Tibial artery (tissue), 4 donors: ENCODE results near the gene AK3.
"Not testable (repeated sequence)": the region's sequence is repeated elsewhere in the genome, so short reads cannot be mapped to it uniquely, and the experiment has no call there.

ENCODE experiments used
- DNase-seq, 2 donors: peaks; one replicate each; pipeline ENCODE4 v3.0.0-alpha.2; 2019
- H3K27ac ChIP-seq, 2 donors: fragments of 200-600 bp; sonication (generic) in 1 of 2; 1 replicate in 1 of 2; 2 replicates in 1 of 2; pipeline ENCODE4 v1.5.1; 2018 to 2019; ENCODE audit warnings: mild to moderate bottlenecking in 1 of 2
- H3K27me3 ChIP-seq, 2 donors: fragments of 200-600 bp; sonication (generic) in 1 of 2; one replicate each; pipeline versions ENCODE4 v1.5.1 to v1.6.0; 2016 to 2019
- H3K36me3 ChIP-seq, 3 donors: fragments of 200-600 bp; sonication (generic) in 2 of 3; one replicate each; pipeline ENCODE4 v1.5.1; 2016 to 2019; ENCODE audit warnings: mild to moderate bottlenecking in 2 of 3
- H3K4me1 ChIP-seq, 4 donors: fragments of 200-600 bp; sonication (generic) in 2 of 4; 1 replicate in 3 of 4; 2 replicates in 1 of 4; pipeline ENCODE4 v1.5.1; 2016 to 2019
- H3K4me3 ChIP-seq, 2 donors: fragments of 200-600 bp; sonication (generic) in 1 of 2; 1 replicate in 1 of 2; 2 replicates in 1 of 2; pipeline ENCODE4 v1.5.1; 2018 to 2019; ENCODE audit warnings: mild to moderate bottlenecking in 2 of 2
- H3K9me3 ChIP-seq, 3 donors: fragments of 200-600 bp; sonication (generic) in 1 of 3; one replicate each; pipeline ENCODE4 v1.5.1; 2016 to 2019
- intact Hi-C: fragments of 100-400 bp; cut with DNase I; formaldehyde crosslinking; loops from one replicate; pipeline ENCODE4 v1.15.0; 2023; ENCODE audit warnings: low total_unique reads
- TF ChIP-seq, protein P1 (sequence below), 2 experiments: fragments of 200-600 bp in 1 of 2; fragments of 450-650 bp in 1 of 2; IDR thresholded peaks; one replicate each; pipeline ENCODE4 v1.5.1; 2017 to 2019; ENCODE audit warnings: antibody characterized with exemption in 2 of 2, mild to moderate bottlenecking in 1 of 2, moderate library complexity in 1 of 2

The AK3 gene

DNA sequence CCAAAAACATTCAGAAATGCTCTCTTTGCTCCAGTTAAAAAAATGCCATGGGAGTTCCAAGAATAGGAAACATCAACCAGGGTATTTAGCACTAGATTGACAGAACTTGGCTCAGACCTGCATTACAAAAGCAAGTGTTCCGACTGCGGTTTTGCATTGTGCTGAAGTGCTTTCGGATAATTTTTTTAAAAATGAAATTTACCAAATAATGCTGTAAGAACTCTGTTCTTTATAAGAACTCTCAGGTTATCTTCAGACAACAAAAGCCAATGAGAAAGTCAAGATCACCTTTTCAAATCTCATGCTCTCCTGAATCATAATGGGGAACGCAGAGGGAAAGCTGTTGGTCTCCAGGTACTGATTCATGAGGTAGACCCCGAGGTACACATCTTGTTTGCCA lies 79.4 kb downstream of the AK3 start:
- intact Hi-C loops, result loop anchor here (5.0 to 10.0 kb wide), 3 partner anchors 81 to 783 kb away; partner anchors contain the start of gene AK3
- Histone ChIP-seq H3K4me1 (peaks cover 0 to 47% (median 28%) of the 10 kb centered on the region in 4 donors), H3K4me3 (peak overlapping the region; percentile 83 to 89), H3K9me3 (no peaks in the 10 kb centered on the region), H3K27ac (peak overlapping the region; percentile 81 to 89), H3K36me3 (no peaks in the 10 kb centered on the region), H3K27me3 (no peaks in the 10 kb centered on the region)
- TF ChIP-seq, protein P1, sequence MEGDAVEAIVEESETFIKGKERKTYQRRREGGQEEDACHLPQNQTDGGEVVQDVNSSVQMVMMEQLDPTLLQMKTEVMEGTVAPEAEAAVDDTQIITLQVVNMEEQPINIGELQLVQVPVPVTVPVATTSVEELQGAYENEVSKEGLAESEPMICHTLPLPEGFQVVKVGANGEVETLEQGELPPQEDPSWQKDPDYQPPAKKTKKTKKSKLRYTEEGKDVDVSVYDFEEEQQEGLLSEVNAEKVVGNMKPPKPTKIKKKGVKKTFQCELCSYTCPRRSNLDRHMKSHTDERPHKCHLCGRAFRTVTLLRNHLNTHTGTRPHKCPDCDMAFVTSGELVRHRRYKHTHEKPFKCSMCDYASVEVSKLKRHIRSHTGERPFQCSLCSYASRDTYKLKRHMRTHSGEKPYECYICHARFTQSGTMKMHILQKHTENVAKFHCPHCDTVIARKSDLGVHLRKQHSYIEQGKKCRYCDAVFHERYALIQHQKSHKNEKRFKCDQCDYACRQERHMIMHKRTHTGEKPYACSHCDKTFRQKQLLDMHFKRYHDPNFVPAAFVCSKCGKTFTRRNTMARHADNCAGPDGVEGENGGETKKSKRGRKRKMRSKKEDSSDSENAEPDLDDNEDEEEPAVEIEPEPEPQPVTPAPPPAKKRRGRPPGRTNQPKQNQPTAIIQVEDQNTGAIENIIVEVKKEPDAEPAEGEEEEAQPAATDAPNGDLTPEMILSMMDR (IDR thresholded peaks at IDR 0.05), result no peak
- DNase-seq, result no peak

DNA sequence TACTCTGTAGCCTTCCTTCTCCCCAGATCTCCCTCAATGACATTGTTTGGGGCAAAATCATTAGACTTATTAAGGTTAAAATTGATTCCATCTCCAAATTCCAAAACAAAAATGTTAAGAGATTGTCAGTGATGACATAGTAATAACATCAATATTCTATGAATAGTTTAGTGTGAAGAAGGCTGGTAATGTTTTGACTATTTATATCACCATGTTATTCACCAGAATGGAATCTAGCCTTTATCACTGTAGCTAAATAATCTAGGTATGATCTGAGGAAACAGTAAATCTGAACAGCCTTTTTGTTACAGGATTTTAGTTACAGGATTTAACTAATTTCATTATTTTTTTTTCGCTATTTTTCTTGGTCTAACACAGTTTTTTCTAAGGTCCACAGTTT lies 79.8 kb downstream of the AK3 start:
- H3K4me3 ChIP-seq, result no peak overlapping the region
- TF ChIP-seq, protein P1 (IDR thresholded peaks at IDR 0.05), result no peak
- DNase-seq, result no peak

DNA sequence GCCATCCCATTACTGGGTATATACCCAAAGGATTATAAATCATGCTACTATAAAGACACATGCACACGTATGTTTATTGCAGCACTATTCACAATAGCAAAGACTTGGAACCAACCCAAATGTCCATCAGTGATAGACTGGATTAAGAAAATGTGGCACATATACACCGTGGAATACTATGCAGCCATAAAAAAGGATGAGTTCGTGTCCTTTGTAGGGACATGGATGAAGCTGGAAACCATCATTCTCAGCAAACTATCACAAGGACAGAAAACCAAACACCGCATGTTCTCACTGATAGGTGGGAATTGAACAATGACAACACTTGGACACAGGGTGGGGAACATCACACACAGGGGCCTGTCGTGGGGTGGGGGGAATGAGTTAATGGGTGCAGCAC lies 80.3 kb downstream of the AK3 start:
- not testable (repeated sequence) for DNase-seq, H3K9me3 ChIP-seq, H3K36me3 ChIP-seq, H3K27ac ChIP-seq, H3K4me3 ChIP-seq, H3K27me3 ChIP-seq
- H3K4me1 ChIP-seq, result peaks cover 0 to 41% (median 26%) of the 10 kb centered on the region in 4 donors
- intact Hi-C loops, result loop anchor here (5.0 to 10.0 kb wide), 3 partner anchors 82 to 784 kb away; partner anchors contain the start of gene AK3

More for the DNA sequence above, 79.8 kb downstream of the AK3 start:
- Histone ChIP-seq H3K27ac (peak overlapping the region in 1 of 2 donors; percentile 89), H3K27me3 (no peaks in the 10 kb centered on the region), H3K4me1 (peaks cover 0 to 46% (median 28%) of the 10 kb centered on the region in 4 donors), H3K36me3 (no peaks in the 10 kb centered on the region), H3K9me3 (no peaks in the 10 kb centered on the region)
- intact Hi-C loops, result loop anchor here (5.0 to 10.0 kb wide), 3 partner anchors 81 to 784 kb away; partner anchors contain the start of gene AK3
